ENCODE measurements around the gene VAV3.
"Not testable (repeated sequence)": the region's sequence is repeated elsewhere in the genome, so short reads cannot be mapped to it uniquely, and the experiment has no call there.

The VAV3 gene

GRCh38 chr1:107965110-107965991, at the start of gene VAV3:
Gene VAV3, minus strand, starts transcription at chr1:107965180. Its CDS starts 311 bp downstream, at chr1:107964869.
- peak; percentile 34 for DNase-seq
- in situ Hi-C loops (cut with HindIII; ENCODE audit: low pct_ligation_motif_present, low pct_unique_long_range_greater_than_20kb, low sequenced_read_pairs): no loop called here

- in situ Hi-C loops (cut with HindIII; ENCODE audit: low pct_ligation_motif_present, low pct_unique_long_range_greater_than_20kb, low sequenced_read_pairs): no loop called here
- DNase-seq: no peak
These were observed 47.6 kb upstream of the VAV3 start for GRCh38 chr1:108012553-108012952.

- in situ Hi-C loops (cut with HindIII; ENCODE audit: low pct_ligation_motif_present, low pct_unique_long_range_greater_than_20kb, low sequenced_read_pairs): no loop called here
- no peak for DNase-seq
These were observed 46.3 kb upstream of the VAV3 start for GRCh38 chr1:108011295-108011694.

GRCh38 chr1:108010581-108010980, 45.6 kb upstream of the VAV3 start:
- in situ Hi-C loops (cut with HindIII; ENCODE audit: low pct_ligation_motif_present, low pct_unique_long_range_greater_than_20kb, low sequenced_read_pairs): no loop called here
- no peak for DNase-seq

- in situ Hi-C loops (cut with HindIII; ENCODE audit: low pct_ligation_motif_present, low pct_unique_long_range_greater_than_20kb, low sequenced_read_pairs): no loop called here
These were observed 44.7 kb upstream of the VAV3 start for GRCh38 chr1:108009603-108010195.

DNA sequence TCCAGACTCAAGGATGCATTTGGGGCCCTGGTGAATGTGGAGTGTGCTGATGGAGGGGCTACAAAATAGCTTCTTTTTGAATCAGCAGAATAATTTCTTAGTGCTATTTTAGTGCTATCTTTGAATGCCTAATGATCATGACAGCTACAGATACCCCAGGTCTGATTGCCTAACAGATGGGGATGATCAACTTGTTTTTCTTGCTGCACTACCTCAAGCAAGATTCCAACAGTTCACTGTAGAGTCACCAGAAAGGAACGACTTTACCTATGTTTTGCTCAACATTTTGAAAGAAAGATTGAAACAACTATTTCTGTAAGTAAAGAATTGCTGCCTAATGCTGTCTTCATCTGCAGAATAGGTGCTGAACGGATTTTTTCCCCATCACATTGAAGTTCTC, 42.6 kb upstream of the VAV3 start:
- in situ Hi-C loops (cut with HindIII; ENCODE audit: low pct_ligation_motif_present, low pct_unique_long_range_greater_than_20kb, low sequenced_read_pairs): no loop called here
- DNase-seq: no peak

More at GRCh38 chr1:108009603-108010195, 44.7 kb upstream of the VAV3 start:
- DNase-seq: peak; percentile 11

- in situ Hi-C loops (cut with HindIII; ENCODE audit: low pct_ligation_motif_present, low pct_unique_long_range_greater_than_20kb, low sequenced_read_pairs): no loop called here
- no peak for DNase-seq
These were observed 42.1 kb upstream of the VAV3 start for GRCh38 chr1:108007070-108007469.

DNA sequence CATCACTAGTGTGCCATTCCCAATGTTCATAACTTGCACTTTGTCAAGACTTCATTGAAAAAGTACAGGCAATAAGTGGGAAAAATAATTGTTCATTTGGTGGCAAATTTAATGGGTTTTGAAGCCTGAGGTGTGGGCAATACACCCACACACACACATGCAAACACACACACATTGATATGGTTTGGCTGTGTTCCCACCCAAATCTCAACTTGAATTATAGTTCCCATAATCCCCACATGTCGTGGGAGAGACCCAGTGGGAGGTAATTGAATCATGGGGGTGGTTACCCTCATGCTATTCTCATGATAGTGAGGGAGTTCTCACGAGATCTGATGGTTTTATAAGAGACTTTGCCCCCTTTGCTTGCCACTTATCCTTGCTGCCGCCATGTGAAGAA, 39.9 kb upstream of the VAV3 start:
- in situ Hi-C loops (cut with HindIII; ENCODE audit: low pct_ligation_motif_present, low pct_unique_long_range_greater_than_20kb, low sequenced_read_pairs); DNase-seq: not testable (repeated sequence)

- in situ Hi-C loops (cut with HindIII; ENCODE audit: low pct_ligation_motif_present, low pct_unique_long_range_greater_than_20kb, low sequenced_read_pairs): no loop called here
- peak; percentile 8 for DNase-seq
These were observed 35.7 kb upstream of the VAV3 start for GRCh38 chr1:108000620-108001111.

GRCh38 chr1:108000184-108000583, 35.2 kb upstream of the VAV3 start:
- no peak for DNase-seq

GRCh38 chr1:107997866-107998265, 32.9 kb upstream of the VAV3 start:
- in situ Hi-C loops (cut with HindIII; ENCODE audit: low pct_ligation_motif_present, low pct_unique_long_range_greater_than_20kb, low sequenced_read_pairs): no loop called here

More at GRCh38 chr1:108000184-108000583, 35.2 kb upstream of the VAV3 start:
- in situ Hi-C loops (cut with HindIII; ENCODE audit: low pct_ligation_motif_present, low pct_unique_long_range_greater_than_20kb, low sequenced_read_pairs): no loop called here

DNA sequence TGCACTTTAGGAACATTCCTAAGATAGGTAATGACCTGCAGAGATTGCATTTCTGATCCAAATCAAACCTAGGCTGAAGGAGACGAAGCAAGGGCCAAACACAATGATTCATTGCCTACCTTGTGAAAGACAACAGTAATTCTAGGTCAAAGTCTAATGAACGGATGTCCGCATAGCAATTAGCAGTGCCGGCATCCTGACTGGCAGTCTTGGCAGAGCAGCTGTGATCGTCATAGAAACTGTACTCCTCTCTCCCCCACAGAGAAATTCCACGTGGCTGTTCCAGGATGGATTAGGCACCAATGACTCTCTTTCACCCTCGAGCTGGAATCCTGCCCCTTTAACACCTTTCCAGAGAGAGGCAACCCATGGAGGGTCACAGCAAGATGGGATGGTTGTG, 28.9 kb upstream of the VAV3 start:
- in situ Hi-C loops (cut with HindIII; ENCODE audit: low pct_ligation_motif_present, low pct_unique_long_range_greater_than_20kb, low sequenced_read_pairs): no loop called here
- no peak for DNase-seq

More at GRCh38 chr1:107997866-107998265, 32.9 kb upstream of the VAV3 start:
- no peak for DNase-seq

GRCh38 chr1:107992347-107992746, 27.4 kb upstream of the VAV3 start:
- DNase-seq: no peak
- in situ Hi-C loops (cut with HindIII; ENCODE audit: low pct_ligation_motif_present, low pct_unique_long_range_greater_than_20kb, low sequenced_read_pairs): no loop called here

DNA sequence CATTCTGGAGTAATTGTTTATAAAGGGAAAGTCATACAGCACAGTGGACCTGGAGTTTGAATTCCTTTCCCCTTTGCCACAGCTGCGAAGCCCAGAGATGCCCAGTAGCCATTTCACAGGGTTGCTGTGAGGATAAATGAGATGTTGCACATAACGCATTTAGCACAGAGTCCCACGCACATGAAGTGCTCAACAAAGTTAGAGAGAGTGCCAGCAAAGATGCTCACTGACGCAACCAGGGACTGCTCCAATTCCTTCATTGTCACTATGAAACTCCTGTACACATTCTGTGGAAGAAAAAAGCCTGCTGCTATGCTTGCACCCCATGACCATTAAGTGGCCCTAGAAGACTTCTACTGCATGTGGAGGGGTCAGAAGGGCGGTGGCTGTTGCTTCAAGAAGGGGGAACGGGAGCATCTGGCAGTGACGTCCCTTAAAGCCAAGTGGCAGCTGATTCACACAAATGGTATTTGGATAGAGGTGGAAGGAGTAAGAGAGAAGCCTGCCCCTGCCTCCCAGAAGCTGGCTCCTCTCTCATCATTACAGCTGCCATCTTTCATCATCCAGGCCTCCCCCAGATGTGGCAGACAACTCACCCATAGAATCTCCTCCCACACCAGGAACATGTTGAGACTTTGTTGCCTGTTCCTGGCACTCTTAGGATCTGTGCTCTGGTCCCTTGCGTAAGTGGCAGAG, 26.5 kb upstream of the VAV3 start:
- in situ Hi-C loops (cut with HindIII; ENCODE audit: low pct_ligation_motif_present, low pct_unique_long_range_greater_than_20kb, low sequenced_read_pairs): no loop called here
- DNase-seq: no peak

GRCh38 chr1:107990606-107991005, 25.6 kb upstream of the VAV3 start:
- no peak for DNase-seq
- in situ Hi-C loops (cut with HindIII; ENCODE audit: low pct_ligation_motif_present, low pct_unique_long_range_greater_than_20kb, low sequenced_read_pairs): no loop called here

- in situ Hi-C loops (cut with HindIII; ENCODE audit: low pct_ligation_motif_present, low pct_unique_long_range_greater_than_20kb, low sequenced_read_pairs): no loop called here
- DNase-seq: no peak
These were observed 16.3 kb upstream of the VAV3 start for GRCh38 chr1:107981277-107981676.

- DNase-seq: no peak
- in situ Hi-C loops (cut with HindIII; ENCODE audit: low pct_ligation_motif_present, low pct_unique_long_range_greater_than_20kb, low sequenced_read_pairs): no loop called here
These were observed 14.9 kb upstream of the VAV3 start for GRCh38 chr1:107979926-107980325.

DNA sequence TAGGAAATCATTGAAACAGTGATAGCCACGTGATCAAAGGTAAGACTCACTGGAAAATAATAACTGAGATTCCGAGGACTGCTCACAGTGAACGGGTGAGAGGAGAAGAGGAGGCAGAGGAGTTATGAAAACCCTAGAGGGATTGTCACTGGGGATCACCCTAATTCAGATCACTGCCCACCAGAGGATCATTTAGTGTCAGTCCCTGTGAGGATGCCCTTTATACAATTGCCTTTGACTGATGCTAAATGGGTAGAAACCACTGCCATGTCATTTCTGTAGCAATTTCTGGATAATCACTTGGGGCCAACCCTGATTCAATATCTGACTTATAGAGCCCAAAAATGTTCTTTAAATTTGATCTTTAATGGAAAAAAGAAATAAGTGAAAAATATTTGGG, 14.1 kb upstream of the VAV3 start:
- in situ Hi-C loops (cut with HindIII; ENCODE audit: low pct_ligation_motif_present, low pct_unique_long_range_greater_than_20kb, low sequenced_read_pairs): no loop called here

DNA sequence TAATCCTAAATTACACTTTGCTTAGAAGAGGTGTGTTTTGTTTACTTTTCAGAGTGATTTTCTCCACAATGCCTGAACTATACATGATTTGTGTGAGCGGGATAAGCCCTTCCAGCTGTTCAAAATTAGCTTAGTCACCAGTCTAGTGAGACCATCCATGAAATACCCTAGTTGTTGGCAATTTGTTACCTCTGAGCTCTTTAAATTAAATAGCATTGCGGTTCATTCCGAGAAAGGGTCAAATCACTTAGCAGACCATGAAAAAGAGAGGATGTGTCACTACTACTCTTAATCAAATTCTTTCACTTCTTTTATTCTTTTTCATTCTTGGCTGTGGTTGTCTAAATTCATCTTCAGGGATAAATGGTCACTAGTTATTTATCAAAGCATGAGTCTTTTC, 11.9 kb upstream of the VAV3 start:
- in situ Hi-C loops (cut with HindIII; ENCODE audit: low pct_ligation_motif_present, low pct_unique_long_range_greater_than_20kb, low sequenced_read_pairs): no loop called here
- no peak for DNase-seq

More for the DNA sequence above, 14.1 kb upstream of the VAV3 start:
- DNase-seq: no peak
